SIG-M5 (cell line): ENCODE results near the gene TEX29.

ENCODE experiments used
- DNase-seq: peaks from one replicate; lab custom pipeline; 2025; lab: John Stamatoyannopoulos, UW

The TEX29 gene

DNA sequence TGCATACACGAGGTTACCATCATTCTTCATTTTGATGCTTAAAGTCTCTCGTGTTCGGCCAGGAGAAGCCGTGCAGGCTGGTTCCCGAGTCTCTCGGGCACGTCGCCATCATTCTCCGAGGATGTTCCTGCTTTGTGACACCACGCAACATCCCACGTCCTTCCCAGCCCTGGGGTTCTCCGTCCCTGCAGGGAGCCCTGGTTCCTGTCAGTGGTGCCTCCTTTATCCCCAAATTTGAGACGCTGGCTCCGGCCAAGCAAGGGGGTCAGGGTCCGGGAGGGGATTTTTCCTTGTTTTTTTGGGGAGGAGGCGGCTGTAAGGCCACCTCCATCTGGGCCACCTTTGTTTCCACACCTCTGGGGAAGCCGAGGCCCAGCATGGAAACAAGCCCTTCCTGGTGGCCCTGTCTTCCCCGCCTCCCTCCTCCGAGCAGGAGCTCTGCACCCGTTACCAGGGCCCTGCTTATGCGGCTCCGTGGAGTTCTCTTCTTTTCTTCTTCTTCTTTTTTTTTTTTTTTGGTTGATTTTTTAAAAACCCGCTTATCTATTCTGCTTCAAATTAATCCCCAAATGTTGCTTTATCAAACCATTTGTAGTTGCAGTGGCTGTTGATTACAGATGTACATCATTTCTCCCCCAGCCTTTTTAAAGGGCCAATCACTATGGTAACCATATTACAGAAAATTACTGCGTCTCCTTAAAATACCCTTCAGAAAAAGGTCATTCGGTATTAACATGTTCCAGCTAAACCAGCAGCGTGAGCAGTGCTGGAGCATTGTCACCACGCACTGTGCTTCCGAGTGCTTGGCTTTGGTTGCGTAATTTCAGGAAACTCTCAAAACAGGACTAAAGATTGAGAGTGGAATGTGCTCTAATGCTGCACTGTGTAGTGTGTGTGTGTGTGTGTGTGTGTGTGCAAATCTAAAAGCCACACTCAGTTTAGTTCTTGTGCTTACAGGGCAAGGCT is 50.4 kb downstream of the TEX29 start:
- no peak for DNase-seq

GRCh38 chr13:111371720-111372119 is 51.3 kb downstream of the TEX29 start:
- DNase-seq, result no peak

GRCh38 chr13:111372651-111373425 is 52.4 kb downstream of the TEX29 start:
- no peak for DNase-seq

DNA sequence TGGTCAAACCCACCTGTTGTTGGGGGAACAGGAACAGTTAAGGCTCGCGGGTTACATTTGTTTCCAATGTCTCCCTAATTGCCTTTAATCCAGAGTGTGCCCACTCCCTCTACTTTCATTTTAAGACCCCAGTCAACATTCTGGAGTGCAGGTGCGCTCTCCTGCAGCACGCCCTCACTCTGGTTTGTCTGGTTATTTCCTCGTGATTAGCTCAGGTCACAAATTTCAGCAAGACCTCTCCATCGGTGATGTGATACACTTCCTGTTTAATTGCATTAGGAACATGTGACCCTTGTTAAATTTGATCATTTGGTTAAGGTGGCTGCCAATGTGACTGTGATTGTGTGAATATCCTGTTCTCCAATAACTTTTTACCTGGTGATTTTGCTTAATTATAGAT is 53.0 kb downstream of the TEX29 start:
- no peak for DNase-seq

- no peak for DNase-seq
Measured at GRCh38 chr13:111380431-111380830, 60.0 kb downstream of the TEX29 start.

- no peak for DNase-seq
Measured at GRCh38 chr13:111382411-111382810, 62.0 kb downstream of the TEX29 start.

- no peak for DNase-seq
Measured at GRCh38 chr13:111382877-111383276, 62.4 kb downstream of the TEX29 start.

GRCh38 chr13:111383591-111384440 is 63.4 kb downstream of the TEX29 start:
- DNase-seq, result no peak

DNA sequence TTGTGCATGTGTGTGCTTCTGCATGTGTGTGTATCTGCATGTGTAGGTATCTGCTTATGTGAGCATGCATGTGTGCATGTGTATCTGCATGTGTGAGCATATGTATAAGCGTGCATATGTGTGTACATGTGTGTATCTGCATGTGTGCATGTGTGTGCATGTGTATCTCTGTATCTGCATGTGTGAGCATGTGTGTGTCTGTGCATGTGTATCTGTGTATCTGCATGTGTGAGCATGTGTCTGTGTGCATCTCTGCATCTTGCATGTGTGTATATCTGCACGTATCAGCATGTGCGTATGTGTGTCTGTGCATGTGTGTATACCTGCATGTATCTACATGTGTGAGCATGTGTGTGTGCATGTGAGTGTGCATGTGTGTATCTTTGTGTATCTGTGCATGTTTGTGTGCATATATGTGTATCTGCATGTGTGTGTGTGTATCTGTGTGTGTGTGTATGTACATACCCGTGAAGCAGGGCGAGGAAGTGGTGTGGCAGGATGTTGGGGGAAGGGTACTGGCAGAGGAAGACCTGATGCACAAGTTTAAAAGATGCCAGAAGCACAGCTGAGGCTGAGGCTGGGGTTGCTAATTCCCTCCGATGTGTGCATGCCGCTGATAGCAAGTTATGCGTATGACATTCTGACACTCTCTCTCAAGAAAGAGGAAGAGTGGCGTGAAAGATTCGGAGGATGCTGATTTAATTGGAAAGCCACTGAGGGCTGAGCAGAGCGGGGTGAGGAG is 64.2 kb downstream of the TEX29 start:
- DNase-seq, result no peak

GRCh38 chr13:111385183-111385857 is 64.9 kb downstream of the TEX29 start:
- DNase-seq, result no peak

DNA sequence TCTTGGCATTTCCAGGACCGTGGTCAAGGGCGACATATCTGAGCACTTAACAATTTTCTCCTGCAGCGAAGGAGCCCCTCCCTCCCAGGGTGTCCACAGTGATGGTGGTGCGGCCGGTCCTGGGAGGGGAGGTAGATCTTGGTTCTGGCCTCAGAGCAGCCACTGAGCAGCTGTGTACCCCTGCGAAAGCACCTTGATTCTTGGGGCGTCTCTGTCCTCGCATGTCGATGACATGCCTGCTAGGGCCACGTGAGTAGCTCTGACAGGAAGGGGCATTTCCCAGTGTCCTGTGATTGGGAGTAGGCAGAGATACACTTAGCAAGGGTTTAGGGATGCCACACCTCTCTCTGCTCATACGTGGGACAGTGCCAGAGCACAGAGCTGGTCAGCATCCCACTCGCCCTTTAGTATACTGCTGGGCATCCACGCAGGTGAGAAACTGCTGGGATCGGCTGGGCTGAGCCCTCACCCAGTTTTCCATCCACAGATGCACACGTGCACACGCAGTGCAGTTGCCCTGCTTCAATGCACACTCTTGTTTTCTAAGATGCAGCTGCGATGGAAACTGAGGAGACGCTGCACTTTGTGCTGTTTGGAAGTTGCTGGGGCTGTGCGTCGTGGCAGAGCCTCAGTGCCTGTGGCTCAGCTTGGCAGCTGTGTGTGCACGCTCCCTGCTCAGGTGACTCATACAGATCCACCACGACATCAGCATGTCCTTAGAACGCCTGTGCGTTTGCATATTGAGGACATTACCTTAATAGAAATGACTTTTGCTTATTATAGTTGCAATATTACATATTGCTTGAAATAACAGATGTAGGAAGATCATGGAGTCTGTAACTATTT is 66.8 kb downstream of the TEX29 start:
- no peak for DNase-seq

DNA sequence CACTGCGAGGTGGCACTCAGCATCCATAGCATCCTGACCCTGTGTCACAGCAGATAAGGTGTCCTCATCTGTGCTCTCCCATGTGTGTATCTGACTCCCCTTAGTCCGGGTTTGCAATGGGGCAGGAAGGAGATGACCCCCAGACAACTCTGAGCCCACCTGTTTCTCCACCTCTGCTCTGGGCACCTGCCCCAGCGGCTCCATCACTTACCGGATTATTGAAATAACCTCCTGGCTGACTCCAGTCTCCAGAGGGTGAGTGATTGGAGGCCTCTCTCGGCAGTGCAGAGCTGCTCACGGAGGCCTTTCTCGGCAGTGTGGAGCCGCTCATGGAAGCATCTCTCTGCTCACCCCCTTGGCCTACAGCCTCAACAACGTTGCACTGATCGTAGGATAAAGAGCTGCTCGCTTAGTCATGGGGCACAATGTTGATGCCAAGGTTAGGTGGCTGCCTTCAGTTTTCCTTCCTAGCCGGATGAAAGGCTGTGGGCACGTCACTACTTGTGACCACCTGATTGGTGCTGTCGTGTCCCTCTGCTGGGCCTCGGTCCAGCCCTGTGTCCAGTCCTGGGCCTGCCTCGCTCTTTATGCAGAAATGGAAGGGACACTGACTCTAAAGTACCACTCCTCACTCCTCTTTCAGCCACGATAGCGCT is 67.6 kb downstream of the TEX29 start:
- no peak for DNase-seq

GRCh38 chr13:111388851-111389500 is 68.5 kb downstream of the TEX29 start:
- no peak for DNase-seq

DNA sequence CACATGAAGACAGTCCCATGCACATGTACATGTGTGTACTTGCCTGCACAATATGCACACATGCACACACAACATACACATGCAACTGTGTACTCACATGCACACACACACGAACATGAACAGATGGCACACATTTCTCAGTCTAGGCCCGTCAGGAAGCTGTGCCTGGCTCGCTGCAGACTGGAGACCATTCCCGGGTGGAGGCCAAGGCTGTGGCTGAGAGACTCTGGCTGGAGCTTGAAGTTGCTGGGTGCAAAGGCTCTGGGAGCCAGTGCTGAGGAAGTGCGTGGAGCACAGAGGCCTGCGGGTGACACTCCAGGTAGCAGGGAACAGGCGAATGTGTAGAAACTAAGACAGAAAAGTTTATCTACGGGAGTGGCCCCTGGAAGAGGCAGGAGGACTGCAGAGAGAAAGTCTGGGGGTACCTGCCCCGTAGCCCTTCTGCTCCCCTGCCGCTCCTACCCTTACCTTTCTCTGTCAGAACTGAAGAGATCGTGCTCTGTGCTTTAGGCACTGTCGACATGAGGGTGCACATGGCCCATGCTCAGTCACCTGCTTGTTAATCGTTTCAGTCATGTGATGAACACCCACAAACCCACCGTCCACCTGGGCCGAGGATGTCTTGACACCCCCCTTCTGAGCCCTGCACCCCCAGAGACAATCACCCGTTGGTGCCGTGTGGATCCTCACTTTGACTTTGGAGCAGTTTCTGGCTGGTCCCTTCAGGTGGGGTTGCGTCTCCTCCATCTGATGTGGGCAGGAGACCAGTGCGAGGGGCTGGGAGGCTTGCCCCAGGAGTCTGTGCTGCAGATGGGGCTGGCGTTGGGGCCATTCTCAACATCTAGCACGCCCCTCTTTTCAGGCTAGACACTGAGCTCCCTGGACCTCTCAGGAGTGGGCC is 69.4 kb downstream of the TEX29 start:
- no peak for DNase-seq

DNA sequence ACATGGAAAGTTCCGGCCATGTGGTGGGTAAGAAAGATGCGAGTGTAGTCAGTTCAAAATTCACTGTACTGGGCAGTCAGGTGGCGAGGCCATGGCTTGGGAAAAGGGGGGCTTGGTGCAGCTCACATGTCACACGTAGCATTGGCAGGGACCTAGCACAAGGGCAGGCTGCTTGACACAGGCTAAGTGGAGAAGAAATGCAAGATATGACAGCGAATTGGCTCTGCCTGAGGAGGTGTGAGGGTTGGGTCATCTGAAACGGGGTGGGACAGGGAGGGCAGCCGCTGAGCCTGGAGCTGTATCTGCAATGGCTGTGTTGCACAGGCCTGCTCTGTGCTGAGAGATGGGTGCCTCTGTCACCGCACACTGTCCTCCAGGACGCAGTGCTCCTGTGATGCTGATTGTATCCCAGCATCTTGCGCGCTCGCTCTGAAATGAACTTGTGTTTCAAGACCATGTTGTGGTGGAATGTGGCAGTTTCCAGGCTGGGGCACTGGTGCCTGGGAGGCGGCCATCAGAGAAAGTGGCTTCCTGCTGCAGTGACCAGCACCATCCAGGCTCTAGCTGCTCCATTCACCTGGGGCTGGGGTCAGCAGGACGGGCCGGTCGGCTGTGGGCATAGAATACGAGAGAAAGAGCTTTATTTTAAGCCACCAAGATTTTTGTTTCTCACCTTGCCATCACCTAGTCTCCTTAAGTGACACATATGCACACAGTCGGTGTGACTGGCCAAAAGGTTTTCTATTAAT is 70.3 kb downstream of the TEX29 start:
- no peak for DNase-seq

DNA sequence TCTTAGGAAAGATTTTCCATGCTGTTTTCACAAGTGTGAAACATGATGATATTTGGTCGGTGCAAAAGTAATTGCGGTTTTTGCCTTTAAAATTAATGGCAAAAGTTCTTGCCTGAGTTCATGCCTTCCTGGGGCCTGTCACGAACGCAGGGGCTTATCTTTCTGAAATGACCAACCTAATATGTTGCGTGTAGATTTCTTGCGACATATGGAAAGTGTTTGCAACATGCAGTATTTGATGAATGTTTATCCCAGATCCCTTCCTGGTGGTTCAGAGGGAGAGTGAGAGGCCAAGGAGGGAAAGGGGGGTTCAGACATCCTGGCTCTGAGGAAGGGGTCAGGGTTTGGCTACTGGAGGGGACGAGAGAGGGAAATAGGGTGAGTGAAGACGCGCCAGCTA is 72.0 kb downstream of the TEX29 start:
- DNase-seq, result no peak

DNA sequence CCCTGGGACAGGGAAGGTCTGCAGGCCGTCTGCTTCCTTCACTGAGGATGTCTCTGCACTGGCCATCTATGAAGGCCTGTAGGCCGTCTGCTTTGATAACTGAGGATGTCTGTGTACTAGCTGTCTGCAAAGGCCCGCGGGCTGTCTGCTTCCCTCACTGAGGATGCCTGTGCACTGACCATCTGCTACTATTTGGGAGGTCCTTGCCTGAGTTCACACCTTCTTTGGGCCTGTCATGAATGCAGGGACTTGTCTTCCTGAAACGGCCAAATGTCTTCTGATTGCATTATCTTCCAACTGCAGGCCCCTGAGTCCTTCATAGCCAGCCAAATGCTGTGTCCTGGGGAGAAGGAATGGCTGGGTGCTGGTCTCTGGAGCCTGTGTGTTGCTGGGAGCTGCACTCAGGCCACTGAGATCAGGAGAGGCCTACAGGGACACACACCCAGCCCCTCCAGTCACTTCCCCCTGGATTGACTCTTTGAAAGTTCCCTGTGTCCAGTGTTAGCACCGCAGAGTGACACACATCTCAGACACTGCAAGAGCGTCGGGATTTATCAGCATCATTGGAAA is 72.9 kb downstream of the TEX29 start:
- DNase-seq, result no peak
